Gastroesophageal sphincter (tissue), 4 donors: Measurements from ENCODE around the gene ADRA2A. TPM values are rescaled to one million over a fixed set of nuclear protein-coding genes. Genes with fewer than 3 reads are reported as not detected.

Experiments used
- ATAC-seq: fragments of 150-250 bp; one replicate; pipeline ENCODE4 v1.9.1; 2016; ENCODE audit warnings: mild to moderate bottlenecking, moderate library complexity
- H3K27ac ChIP-seq, 4 donors: fragments of 200-600 bp; sonication (generic) in 3 of 4; 1 replicate in 3 of 4; 2 replicates in 1 of 4; pipeline ENCODE4 v1.5.1; 2016 to 2019
- H3K27me3 ChIP-seq: fragments of 200-600 bp; sonication (generic); one replicate; pipeline ENCODE4 v1.5.1; 2019
- H3K36me3 ChIP-seq, 2 donors: fragments of 200-600 bp; sonication (generic); one replicate each; pipeline ENCODE4 v1.5.1; 2019; ENCODE audit warnings: control low read depth in 1 of 2
- H3K4me1 ChIP-seq, 3 donors: fragments of 200-600 bp; sonication (generic); 1 replicate in 2 of 3; 2 replicates in 1 of 3; pipeline ENCODE4 v1.5.1; 2016 to 2019; ENCODE audit warnings: control low read depth in 2 of 3
- H3K4me3 ChIP-seq, 2 donors: fragments of 200-600 bp; sonication (generic); one replicate each; pipeline ENCODE4 v1.5.1; 2019; ENCODE audit warnings: mild to moderate bottlenecking in 1 of 2, moderate library complexity in 1 of 2
- H3K9me3 ChIP-seq, 3 donors: fragments of 200-600 bp; sonication (generic); one replicate each; pipeline ENCODE4 v1.5.1; 2017 to 2019; ENCODE audit warnings: control low read depth in 2 of 3
- EP300 ChIP-seq: sonication (generic); formaldehyde crosslinking; IDR thresholded peaks from one replicate; pipeline ENCODE4 v1.6.1; 2017; ENCODE audit warnings: antibody characterized with exemption, mild to moderate bottlenecking
- POLR2A ChIP-seq, 2 donors: fragments of 450-650 bp; IDR thresholded peaks; one replicate each; pipeline ENCODE4 v1.6.1; 2017; ENCODE audit warnings: antibody characterized with exemption in 2 of 2, mild to moderate bottlenecking in 2 of 2, moderate library complexity in 1 of 2
- POLR2AphosphoS5 ChIP-seq: sonication (generic); formaldehyde crosslinking; IDR thresholded peaks from one replicate; pipeline ENCODE4 v1.6.1; 2017; ENCODE audit warnings: antibody characterized with exemption
- WGBS, 2 donors: methylation state at CpG; one replicate each; pipeline ENCODE4 v1.1.5; 2018; ENCODE audit warnings: low coverage in 1 of 2; 5-methylcytosine and 5-hydroxymethylcytosine counted together
- total RNA-seq, 4 donors: library from RNA; depleted of rRNA; stranded (reverse); fragments of >200 nt; gene quantifications; one replicate each; pipeline ENCODE4 v1.1.0, GENCODE V29; 2016
- TF ChIP-seq, protein P1 (sequence below), 4 experiments: fragments of 200-600 bp in 2 of 4; fragments of 450-650 bp in 2 of 4; sonication (generic) in 1 of 4; IDR thresholded peaks; one replicate each; pipeline ENCODE4 v1.5.1; 2017 to 2019; ENCODE audit warnings: antibody characterized with exemption in 4 of 4, mild to moderate bottlenecking in 2 of 4, moderate library complexity in 2 of 4

Gene ADRA2A
- total RNA-seq, 4 donors from 2014 or later = 0.62 to 2.7 (median 1.6) TPM

DNA sequence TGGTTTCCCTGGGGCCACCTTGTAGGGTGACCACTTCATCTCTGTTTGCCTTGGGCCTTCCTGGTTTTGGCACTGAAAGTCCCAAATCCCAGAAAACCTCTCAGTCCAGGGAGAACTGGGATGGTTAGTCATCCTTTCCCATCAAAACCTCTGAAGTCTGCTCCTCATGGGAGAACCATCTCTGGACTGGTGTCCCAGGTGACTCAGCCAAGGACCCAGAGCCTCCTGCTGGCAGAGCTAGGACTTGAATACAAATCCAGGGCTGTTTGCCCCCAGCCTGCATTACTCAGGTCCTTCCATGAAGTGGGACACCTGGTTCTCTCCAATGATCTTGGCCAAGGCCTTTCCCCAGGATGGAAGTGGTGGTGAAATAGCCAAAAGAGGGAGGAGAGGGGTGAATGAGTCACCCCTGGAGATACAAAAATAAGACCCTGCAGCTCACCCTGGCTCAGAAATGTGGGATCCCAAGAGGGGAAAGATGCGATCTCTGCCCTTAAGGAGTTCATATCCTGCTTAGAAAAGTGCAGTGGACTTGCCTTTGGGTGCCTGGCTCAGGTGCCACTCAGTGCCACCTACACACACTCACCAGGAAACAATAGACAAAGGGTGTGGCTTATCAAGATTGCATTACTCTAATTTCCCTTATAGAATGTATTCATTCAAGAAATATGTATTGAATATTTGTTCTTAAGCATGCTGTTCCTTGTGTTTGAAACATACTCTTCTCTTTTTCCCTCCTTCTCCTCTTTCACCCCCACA lies 22.0 kb downstream of the ADRA2A start:
- H3K4me1 ChIP-seq = no peaks in the 10 kb centered on the region
- no peak for ATAC-seq

DNA sequence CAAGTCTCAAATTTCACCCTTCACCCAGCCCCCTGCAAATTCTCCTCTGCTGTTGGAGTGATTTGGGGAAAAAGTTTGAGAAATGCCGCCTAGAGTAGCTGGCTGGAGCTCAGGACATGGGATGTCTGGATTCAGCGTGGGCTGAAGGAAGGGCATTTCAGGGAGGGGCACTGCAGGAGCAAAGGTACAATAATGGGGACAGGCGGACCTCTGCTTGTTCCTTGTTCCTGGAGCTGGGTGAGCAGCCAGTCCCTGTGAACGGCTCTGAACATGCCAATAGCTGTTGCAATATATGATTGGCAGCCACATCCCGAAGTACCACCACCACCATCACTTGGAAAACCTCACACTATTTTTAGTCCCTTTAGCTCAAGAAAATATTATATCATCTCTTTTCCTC lies 23.4 kb downstream of the ADRA2A start:
- Histone ChIP-seq H3K4me1 (no peaks in the 10 kb centered on the region), H3K9me3 (no peaks in the 10 kb centered on the region), H3K4me3 (no peak overlapping the region), H3K27ac (no peak overlapping the region), H3K36me3 (no peaks in the 10 kb centered on the region), H3K27me3 (peaks cover 26% of the 10 kb centered on the region)
- ATAC-seq = no peak
- WGBS, 2 donors = 66 to 79% methylated on average over 4 to 5 of the region's 5 CpGs
- TF ChIP-seq, protein P1, sequence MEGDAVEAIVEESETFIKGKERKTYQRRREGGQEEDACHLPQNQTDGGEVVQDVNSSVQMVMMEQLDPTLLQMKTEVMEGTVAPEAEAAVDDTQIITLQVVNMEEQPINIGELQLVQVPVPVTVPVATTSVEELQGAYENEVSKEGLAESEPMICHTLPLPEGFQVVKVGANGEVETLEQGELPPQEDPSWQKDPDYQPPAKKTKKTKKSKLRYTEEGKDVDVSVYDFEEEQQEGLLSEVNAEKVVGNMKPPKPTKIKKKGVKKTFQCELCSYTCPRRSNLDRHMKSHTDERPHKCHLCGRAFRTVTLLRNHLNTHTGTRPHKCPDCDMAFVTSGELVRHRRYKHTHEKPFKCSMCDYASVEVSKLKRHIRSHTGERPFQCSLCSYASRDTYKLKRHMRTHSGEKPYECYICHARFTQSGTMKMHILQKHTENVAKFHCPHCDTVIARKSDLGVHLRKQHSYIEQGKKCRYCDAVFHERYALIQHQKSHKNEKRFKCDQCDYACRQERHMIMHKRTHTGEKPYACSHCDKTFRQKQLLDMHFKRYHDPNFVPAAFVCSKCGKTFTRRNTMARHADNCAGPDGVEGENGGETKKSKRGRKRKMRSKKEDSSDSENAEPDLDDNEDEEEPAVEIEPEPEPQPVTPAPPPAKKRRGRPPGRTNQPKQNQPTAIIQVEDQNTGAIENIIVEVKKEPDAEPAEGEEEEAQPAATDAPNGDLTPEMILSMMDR (IDR thresholded peaks at IDR 0.05) = no peak
- TF ChIP-seq POLR2A (IDR thresholded peaks at IDR 0.05) (no peak), EP300 (no peak), POLR2AphosphoS5 (no peak)

More for the DNA sequence above, 22.0 kb downstream of the ADRA2A start:
- no peak overlapping the region for H3K4me3 ChIP-seq
- peaks cover 26% of the 10 kb centered on the region for H3K27me3 ChIP-seq
- no peaks in the 10 kb centered on the region for H3K9me3 ChIP-seq
- no peak overlapping the region for H3K27ac ChIP-seq
- TF ChIP-seq, protein P1 (IDR thresholded peaks at IDR 0.05) = no peak
- TF ChIP-seq EP300 (no peak), POLR2AphosphoS5 (no peak), POLR2A (IDR thresholded peaks at IDR 0.05) (no peak)
- WGBS, 2 donors = 86% methylated on average over 1 of the region's 1 CpG; no CpG with 5 or more reads in 1 of the 2 donors
- no peaks in the 10 kb centered on the region for H3K36me3 ChIP-seq

DNA sequence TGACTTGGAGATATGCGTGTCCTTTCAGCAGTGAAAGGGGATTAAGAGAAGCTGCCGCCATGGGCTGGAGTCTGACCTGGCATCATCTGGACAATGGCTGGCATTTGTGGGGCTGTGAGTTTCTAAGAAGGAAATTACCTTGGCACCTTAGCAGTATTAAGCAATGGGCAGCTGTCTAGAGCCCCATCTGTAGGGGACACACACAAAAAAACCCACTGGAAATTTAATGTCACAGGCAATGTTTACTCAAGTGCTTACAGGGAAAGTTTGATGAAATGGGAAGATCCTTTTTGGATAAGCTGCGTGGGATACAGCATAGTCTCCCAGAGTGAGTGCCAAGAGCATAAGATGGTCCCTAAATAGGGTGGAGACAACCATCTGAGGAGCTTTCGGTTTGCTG lies 25.0 kb downstream of the ADRA2A start:
- WGBS, 2 donors = 59 to 82% methylated on average over 2 to 3 of the region's 4 CpGs
- Histone ChIP-seq H3K27ac (no peak overlapping the region), H3K36me3 (no peaks in the 10 kb centered on the region), H3K4me3 (no peak overlapping the region), H3K27me3 (peaks cover 21% of the 10 kb centered on the region), H3K4me1 (no peaks in the 10 kb centered on the region), H3K9me3 (no peaks in the 10 kb centered on the region)
- no peak for ATAC-seq
- TF ChIP-seq EP300 (no peak), POLR2AphosphoS5 (no peak), POLR2A (IDR thresholded peaks at IDR 0.05) (no peak)
- TF ChIP-seq, protein P1 (IDR thresholded peaks at IDR 0.05) = no peak

DNA sequence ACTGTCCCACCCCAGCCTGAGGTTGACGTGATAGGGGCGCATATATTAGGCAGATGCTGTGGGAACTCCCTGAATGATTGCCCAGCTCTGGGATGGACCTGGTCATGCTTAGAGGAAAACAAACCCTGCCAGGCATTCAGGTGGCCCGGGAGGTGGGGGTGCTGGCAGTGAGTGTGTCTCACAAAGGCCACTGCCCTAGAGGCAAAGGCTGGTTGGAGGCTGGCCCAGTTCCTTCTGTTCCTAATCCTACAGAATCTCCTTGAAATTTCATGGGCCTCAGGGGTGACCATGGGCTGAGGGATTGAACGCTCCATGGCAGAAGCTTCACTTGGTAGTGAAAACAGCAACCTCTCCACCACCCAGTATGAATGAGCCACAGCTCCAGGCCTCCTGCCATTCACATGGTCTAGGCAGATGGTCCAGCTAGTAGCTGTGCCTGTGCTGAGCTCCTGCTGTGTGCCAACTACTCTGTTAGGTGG lies 25.6 kb downstream of the ADRA2A start:
- Histone ChIP-seq H3K27me3 (peaks cover 16% of the 10 kb centered on the region), H3K36me3 (no peaks in the 10 kb centered on the region)
- no peak for ATAC-seq

More for the DNA sequence above, 25.6 kb downstream of the ADRA2A start:
- Histone ChIP-seq H3K9me3 (no peaks in the 10 kb centered on the region), H3K4me1 (no peaks in the 10 kb centered on the region), H3K27ac (no peak overlapping the region), H3K4me3 (no peak overlapping the region)
- TF ChIP-seq, protein P1 (IDR thresholded peaks at IDR 0.05) = no peak
- TF ChIP-seq EP300 (no peak), POLR2AphosphoS5 (no peak), POLR2A (IDR thresholded peaks at IDR 0.05) (no peak)
- WGBS, 2 donors = no CpG with 5 or more reads among the region's 4 CpGs
